Jurkat, Clone E6-1 (cell line): ENCODE measurements around the gene TBC1D9B.

Source experiments
- DNase-seq: peaks from one replicate; pipeline ENCODE4 v3.0.0-alpha.2; 2011; ENCODE audit warnings: low read depth, low spot score
- H3K4me3 ChIP-seq: 2 replicates; pipeline ENCODE4 v1.5.1; 2011; ENCODE audit warnings: mild to moderate bottlenecking, low read length, control low read depth, moderate library complexity

Gene TBC1D9B

GRCh38 chr5:179912386-179912785 is 4.7 kb upstream of the TBC1D9B start:
- H3K4me3 ChIP-seq: no peak overlapping the region
- DNase-seq: no peak

- H3K4me3 ChIP-seq: no peak overlapping the region
- no peak for DNase-seq
Observed at GRCh38 chr5:179909224-179909623, 1.5 kb upstream of the TBC1D9B start.

- no peak overlapping the region for H3K4me3 ChIP-seq
- DNase-seq: no peak
Observed at GRCh38 chr5:179908528-179908927, 831 bp upstream of the TBC1D9B start.

- peak; percentile 26 for DNase-seq
- peak overlapping the region; percentile 79 for H3K4me3 ChIP-seq
Observed at GRCh38 chr5:179906795-179907555, 722 bp downstream of the TBC1D9B start.

- peak; percentile 24 for DNase-seq
- peak overlapping the region; percentile 79 for H3K4me3 ChIP-seq
Observed at GRCh38 chr5:179906294-179906794, 1.4 kb downstream of the TBC1D9B start.

- DNase-seq: no peak
- no peak overlapping the region for H3K4me3 ChIP-seq
Observed at GRCh38 chr5:179905161-179905560, 2.5 kb downstream of the TBC1D9B start.

- H3K4me3 ChIP-seq: no peak overlapping the region
- DNase-seq: no peak
Observed at GRCh38 chr5:179904463-179905160, 3.1 kb downstream of the TBC1D9B start.

GRCh38 chr5:179902763-179903158 is 4.9 kb downstream of the TBC1D9B start:
- DNase-seq: no peak
- H3K4me3 ChIP-seq: no peak overlapping the region

GRCh38 chr5:179901915-179902762 is 5.6 kb downstream of the TBC1D9B start:
- DNase-seq: no peak

GRCh38 chr5:179901462-179901861 is 6.2 kb downstream of the TBC1D9B start:
- H3K4me3 ChIP-seq: no peak overlapping the region
- no peak for DNase-seq

More at GRCh38 chr5:179901915-179902762, 5.6 kb downstream of the TBC1D9B start:
- H3K4me3 ChIP-seq: no peak overlapping the region

GRCh38 chr5:179900711-179901110 is 7.0 kb downstream of the TBC1D9B start:
- H3K4me3 ChIP-seq: no peak overlapping the region
- no peak for DNase-seq

- no peak overlapping the region for H3K4me3 ChIP-seq
- DNase-seq: no peak
Observed at GRCh38 chr5:179900206-179900605, 7.5 kb downstream of the TBC1D9B start.

GRCh38 chr5:179895861-179896260 is 11.8 kb downstream of the TBC1D9B start:
- no peak overlapping the region for H3K4me3 ChIP-seq
- no peak for DNase-seq

- no peak for DNase-seq
- H3K4me3 ChIP-seq: no peak overlapping the region
Observed at GRCh38 chr5:179893958-179894895, 13.5 kb downstream of the TBC1D9B start.

- H3K4me3 ChIP-seq: no peak overlapping the region
- no peak for DNase-seq
Observed at GRCh38 chr5:179893076-179893957, 14.4 kb downstream of the TBC1D9B start.

- no peak for DNase-seq
- no peak overlapping the region for H3K4me3 ChIP-seq
Observed at GRCh38 chr5:179892255-179892654, 15.4 kb downstream of the TBC1D9B start.

- no peak overlapping the region for H3K4me3 ChIP-seq
- no peak for DNase-seq
Observed at GRCh38 chr5:179890751-179891682, 16.7 kb downstream of the TBC1D9B start.
